ENCODE measurements around the gene PSMC3IP. TPM values are rescaled to one million over a fixed set of nuclear protein-coding genes. Genes with fewer than 3 reads are reported as not detected.

PSMC3IP gene
- total RNA-seq, 3 donors from 2014 or later: 1.9 to 6.4 (median 3.1) TPM

DNA sequence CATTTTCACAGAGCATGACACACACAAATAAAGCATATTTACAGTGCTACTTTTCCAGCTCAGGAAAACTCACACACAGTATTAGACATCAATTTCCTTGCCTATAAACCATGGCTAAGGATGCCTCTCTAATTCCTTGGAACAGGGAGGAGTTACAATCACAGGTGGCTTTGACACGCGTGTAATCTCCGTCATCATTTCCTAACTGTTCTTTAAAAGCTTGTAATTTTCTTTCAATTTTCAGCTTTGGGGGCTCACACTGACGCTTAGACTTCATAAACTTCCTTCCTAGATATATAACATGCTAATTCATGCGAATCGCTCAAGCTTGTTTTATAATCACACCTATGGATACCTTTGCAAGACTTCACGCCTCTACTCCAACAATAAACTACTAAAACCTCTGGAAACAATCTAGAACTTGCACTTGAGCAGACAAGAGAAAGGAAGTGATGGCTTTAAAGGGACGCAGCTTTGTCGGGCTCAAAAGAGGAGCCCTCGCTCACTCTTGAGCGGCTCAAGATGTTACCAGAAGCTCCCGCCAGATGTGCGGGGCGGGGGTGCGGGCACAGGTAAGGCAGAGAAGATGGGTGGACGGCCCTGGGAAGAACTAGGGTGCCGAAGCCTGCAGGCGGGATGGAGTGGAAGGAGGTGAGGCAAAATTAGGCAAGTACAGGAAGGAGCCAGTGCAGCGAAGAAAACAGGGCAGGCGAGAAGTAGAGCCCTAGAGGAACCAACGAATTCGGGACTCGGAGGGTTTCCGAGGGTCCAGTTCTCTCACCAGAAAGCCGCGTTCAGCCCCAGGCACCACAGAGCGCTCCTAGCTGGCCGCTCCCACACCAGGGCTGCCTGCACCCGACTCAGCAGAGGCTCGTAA lies 31.0 kb upstream of the PSMC3IP start:
- peak in 1 of 3 donors; percentile 57 for DNase-seq
- Histone ChIP-seq H3K9me3 (no peaks in the 10 kb centered on the region), H3K4me3 (peak overlapping the region; percentile 68), H3K4me1 (ENCODE audit: low read depth) (peaks cover 13% of the 10 kb centered on the region), H3K36me3 (ENCODE audit: low read depth) (peaks cover 4% of the 10 kb centered on the region)
- intact Hi-C loops (cut with DNase I, micrococcal nuclease): no loop called here
- peak; percentile 70 for ATAC-seq
- TF ChIP-seq, protein P1, sequence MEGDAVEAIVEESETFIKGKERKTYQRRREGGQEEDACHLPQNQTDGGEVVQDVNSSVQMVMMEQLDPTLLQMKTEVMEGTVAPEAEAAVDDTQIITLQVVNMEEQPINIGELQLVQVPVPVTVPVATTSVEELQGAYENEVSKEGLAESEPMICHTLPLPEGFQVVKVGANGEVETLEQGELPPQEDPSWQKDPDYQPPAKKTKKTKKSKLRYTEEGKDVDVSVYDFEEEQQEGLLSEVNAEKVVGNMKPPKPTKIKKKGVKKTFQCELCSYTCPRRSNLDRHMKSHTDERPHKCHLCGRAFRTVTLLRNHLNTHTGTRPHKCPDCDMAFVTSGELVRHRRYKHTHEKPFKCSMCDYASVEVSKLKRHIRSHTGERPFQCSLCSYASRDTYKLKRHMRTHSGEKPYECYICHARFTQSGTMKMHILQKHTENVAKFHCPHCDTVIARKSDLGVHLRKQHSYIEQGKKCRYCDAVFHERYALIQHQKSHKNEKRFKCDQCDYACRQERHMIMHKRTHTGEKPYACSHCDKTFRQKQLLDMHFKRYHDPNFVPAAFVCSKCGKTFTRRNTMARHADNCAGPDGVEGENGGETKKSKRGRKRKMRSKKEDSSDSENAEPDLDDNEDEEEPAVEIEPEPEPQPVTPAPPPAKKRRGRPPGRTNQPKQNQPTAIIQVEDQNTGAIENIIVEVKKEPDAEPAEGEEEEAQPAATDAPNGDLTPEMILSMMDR (IDR thresholded peaks at IDR 0.05): no peak

DNA sequence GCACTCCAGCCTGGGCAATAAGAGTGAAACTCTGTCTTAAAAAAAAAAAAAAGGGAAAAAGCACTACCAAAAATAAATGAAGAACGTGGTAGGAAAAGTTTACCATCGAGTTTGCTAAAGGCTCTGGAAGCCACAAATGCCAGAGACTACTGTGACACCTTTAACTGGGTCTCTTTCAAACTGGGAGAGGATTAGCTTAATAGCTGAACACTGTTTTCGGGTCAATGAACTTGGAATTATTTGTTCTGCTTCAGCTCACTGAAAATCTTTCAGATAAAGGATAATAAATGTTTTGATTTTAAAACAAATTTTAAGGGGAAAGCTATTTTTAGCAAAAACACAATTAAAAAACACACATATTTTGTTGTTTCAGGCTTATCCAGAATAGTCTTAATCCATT lies 30.2 kb upstream of the PSMC3IP start:
- H3K9me3 ChIP-seq: no peaks in the 10 kb centered on the region
- ATAC-seq (no peak), DNase-seq (no peak)
- peaks cover 13% of the 10 kb centered on the region for H3K4me1 ChIP-seq (ENCODE audit: low read depth)
- H3K4me3 ChIP-seq: no peak overlapping the region
- peaks cover 4% of the 10 kb centered on the region for H3K36me3 ChIP-seq (ENCODE audit: low read depth)
- TF ChIP-seq, protein P1 (IDR thresholded peaks at IDR 0.05): no peak
- intact Hi-C loops (cut with DNase I, micrococcal nuclease): no loop called here

DNA sequence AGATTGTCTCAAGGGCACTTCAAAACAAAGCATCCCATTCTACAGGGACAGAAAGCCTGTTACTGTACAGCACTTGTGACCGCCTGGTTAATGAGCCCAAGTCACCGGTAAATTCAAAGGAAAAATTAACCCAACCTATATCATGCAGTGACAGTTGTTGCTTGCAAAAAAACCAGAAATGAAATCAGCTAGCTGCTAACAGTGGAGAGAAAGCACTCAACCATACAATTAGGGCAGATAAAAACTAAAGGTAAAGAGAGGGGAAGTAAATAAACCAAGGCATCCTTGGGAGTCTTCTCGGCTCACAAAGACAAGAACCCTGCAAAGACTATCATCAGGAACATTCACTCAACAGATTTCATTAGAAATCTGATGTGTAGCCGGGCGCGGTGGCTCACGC lies 25.8 kb upstream of the PSMC3IP start:
- DNase-seq (no peak), ATAC-seq (no peak)
- H3K4me1 ChIP-seq (ENCODE audit: low read depth): peaks cover 9% of the 10 kb centered on the region
- TF ChIP-seq, protein P1 (IDR thresholded peaks at IDR 0.05): no peak
- no peak overlapping the region for H3K4me3 ChIP-seq
- intact Hi-C loops (cut with DNase I, micrococcal nuclease): no loop called here
- H3K9me3 ChIP-seq: no peaks in the 10 kb centered on the region
- no peaks in the 10 kb centered on the region for H3K36me3 ChIP-seq (ENCODE audit: low read depth)

DNA sequence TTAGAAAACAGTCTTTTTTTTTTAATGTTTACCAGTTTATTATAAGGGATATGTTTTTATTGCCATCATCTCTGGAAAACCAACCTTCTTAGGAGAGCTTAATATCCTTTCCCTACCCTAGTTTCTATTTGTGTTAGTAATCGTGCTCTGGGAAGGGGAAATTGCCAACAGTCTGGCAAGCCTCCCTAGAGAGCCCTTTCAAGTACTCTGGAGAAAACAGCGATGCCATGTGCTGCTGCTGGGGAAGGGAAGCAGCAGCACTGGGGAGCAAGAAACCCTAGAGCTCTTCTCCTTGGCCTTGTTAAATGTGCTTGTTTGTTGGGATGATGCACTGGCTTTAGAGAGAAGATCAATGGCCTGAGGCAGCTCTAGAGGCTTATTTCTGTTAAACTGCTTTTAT lies 21.4 kb upstream of the PSMC3IP start:
- ATAC-seq (no peak), DNase-seq (no peak)
- TF ChIP-seq, protein P1 (IDR thresholded peaks at IDR 0.05): no peak
- Histone ChIP-seq H3K4me1 (ENCODE audit: low read depth) (no peaks in the 10 kb centered on the region), H3K4me3 (no peak overlapping the region), H3K9me3 (no peaks in the 10 kb centered on the region), H3K36me3 (ENCODE audit: low read depth) (no peaks in the 10 kb centered on the region)
- intact Hi-C loops (cut with DNase I, micrococcal nuclease): no loop called here

DNA sequence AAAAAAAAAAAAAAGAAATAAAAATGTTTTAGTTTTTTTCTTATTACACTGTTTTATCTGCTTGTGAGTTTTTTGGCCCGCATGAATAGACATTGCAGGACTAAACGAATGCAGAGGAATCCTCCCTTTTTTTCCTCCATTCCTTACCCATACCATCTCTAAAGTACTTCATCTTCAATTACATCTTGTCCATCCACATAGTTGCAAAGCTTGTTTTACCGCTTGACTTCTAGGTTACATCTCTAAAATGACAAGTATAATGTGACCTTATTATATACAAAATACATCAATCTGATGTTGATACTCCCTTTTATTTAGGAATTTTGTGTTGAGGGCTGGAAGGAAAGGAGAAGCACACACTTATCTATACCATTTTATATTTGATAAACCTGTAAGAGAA lies 18.9 kb upstream of the PSMC3IP start:
- H3K4me3 ChIP-seq: no peak overlapping the region
- no peak for DNase-seq
- TF ChIP-seq, protein P1 (IDR thresholded peaks at IDR 0.05): no peak

More for the DNA sequence above, 18.9 kb upstream of the PSMC3IP start:
- H3K4me1 ChIP-seq (ENCODE audit: low read depth): no peaks in the 10 kb centered on the region
- ATAC-seq: no peak
- H3K36me3 ChIP-seq (ENCODE audit: low read depth): no peaks in the 10 kb centered on the region
- intact Hi-C loops (cut with DNase I, micrococcal nuclease): no loop called here
- H3K9me3 ChIP-seq: no peaks in the 10 kb centered on the region
